ENCODE data around the gene CCL4L2.
"Not testable (repeated sequence)": the region's sequence is repeated elsewhere in the genome, so short reads cannot be mapped to it uniquely, and the experiment has no call there.

DNA sequence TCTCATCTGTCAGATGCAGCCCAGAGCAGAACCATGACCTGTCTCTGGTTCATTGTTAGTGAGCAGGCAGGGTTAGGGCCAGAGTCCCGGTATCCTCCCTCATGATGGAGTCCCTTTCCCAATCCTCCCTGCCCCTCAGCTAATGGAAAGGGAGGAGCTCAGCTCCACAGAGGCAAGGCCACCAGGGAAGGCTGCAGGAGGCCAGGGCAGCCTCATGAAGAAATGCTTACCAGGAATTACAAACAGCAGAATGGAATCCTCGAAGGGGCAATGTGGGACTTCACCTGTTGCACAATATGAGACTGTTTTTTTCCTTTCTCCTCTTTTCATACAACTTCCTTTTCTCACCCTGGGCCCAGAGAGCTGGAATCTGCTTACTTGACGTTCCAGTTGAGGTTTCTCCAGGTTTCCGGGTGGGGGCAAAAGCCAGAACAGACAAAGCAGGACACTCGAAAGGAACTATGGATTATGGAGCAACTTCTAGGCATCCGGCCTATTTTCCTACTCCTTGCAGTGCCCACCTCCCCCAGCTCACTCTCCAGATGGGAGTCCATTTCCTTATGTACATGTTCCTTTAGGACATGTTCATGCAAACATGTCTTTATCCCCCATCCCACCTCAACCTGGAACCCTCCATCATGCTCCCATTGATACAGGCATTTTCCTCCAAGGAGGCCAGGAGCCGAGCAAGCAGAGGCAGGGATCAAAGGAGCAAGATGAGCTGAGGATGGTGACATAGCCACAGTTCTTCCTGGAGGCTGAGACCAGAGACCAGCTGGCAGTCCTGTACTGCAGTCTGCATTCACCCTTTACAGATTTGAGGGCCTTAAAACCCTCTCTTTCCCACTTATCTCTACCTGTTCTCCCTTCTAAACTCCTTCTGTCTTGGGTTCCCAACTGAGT is 4.8 kb downstream of the CCL4L2 start:
- not testable (repeated sequence) for TF ChIP-seq POLR2A (IDR thresholded peaks at IDR 0.05)
- TF ChIP-seq, protein P1, sequence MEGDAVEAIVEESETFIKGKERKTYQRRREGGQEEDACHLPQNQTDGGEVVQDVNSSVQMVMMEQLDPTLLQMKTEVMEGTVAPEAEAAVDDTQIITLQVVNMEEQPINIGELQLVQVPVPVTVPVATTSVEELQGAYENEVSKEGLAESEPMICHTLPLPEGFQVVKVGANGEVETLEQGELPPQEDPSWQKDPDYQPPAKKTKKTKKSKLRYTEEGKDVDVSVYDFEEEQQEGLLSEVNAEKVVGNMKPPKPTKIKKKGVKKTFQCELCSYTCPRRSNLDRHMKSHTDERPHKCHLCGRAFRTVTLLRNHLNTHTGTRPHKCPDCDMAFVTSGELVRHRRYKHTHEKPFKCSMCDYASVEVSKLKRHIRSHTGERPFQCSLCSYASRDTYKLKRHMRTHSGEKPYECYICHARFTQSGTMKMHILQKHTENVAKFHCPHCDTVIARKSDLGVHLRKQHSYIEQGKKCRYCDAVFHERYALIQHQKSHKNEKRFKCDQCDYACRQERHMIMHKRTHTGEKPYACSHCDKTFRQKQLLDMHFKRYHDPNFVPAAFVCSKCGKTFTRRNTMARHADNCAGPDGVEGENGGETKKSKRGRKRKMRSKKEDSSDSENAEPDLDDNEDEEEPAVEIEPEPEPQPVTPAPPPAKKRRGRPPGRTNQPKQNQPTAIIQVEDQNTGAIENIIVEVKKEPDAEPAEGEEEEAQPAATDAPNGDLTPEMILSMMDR (IDR thresholded peaks at IDR 0.05) = not testable (repeated sequence)

Measured in testis (tissue), 2 donors.